GM18520 (cell line): ENCODE results near the gene GPR15.

Experiments used
- ATAC-seq: cut with Tn5 transposase; IDR thresholded peaks from one replicate; pipeline ENCODE4 v1.9.1; 2021; ENCODE audit not compliant: unreplicated experiment

Gene GPR15

GRCh38 chr3:98582042-98582441 lies 50.3 kb downstream of the GPR15 start:
- no peak for ATAC-seq

- ATAC-seq = no peak
Observed at GRCh38 chr3:98583766-98584165, 52.0 kb downstream of the GPR15 start.
